HepG2 (cell line): ENCODE results near the gene KAZN. TPM values are rescaled to one million over a fixed set of nuclear protein-coding genes. Genes with fewer than 3 reads are reported as not detected.

Source experiments
- ATAC-seq: fragments of 200-7000 bp; cut with Tn5 transposase; 3 replicates; pipeline ENCODE4 v1.9.1; 2020; ENCODE audit warnings: mild to moderate bottlenecking, moderate library complexity
- BruUV-seq: library from RNA; stranded (reverse); fragments of 400-500 nt; replicated peaks from 2 replicates; lab custom pipeline; 2021; lab: Mats Ljungman, UMichigan
- CTCF ChIA-PET: fragments of 300-600 bp; formaldehyde crosslinking; extraction: SDS; loops from one replicate; lab custom pipeline; 2021; ENCODE audit warnings: low total read pairs, inconsistent platforms, low intra/inter-chr PET ratio; lab: Yijun Ruan, JAX
- POLR2A ChIA-PET: fragments of 350-600 bp; sonication (Branson Sonifier 250); formaldehyde crosslinking; loops from one replicate; lab custom pipeline; 2020; ENCODE audit warnings: antibody characterized with exemption, inconsistent platforms; lab: Yijun Ruan, JAX
- DNase-seq: peaks from one replicate; pipeline ENCODE4 v3.0.0-alpha.2; 2015; ENCODE audit warnings: low spot score
- FAIRE-seq: peaks from 3 replicates; lab custom pipeline; 2011; peaks lifted over from hg19 to GRCh38; lab: Jason Lieb, UNC
- H2AFZ ChIP-seq: one replicate; pipeline ENCODE4 v1.6.1; 2011; ENCODE audit warnings: low read length, inconsistent platforms
- H3K27ac ChIP-seq: fragments of 300-600 bp; 3 replicates; pipeline ENCODE4 v1.8.0; 2011; ENCODE audit warnings: mixed run types, mild to moderate bottlenecking, mixed read lengths, low read length, inconsistent platforms; ENCODE audit not compliant: insufficient read depth; ENCODE audit errors: extremely low read length
- H3K27me3 ChIP-seq, 2 experiments: fragments of 200-600 bp in 1 of 2; 2 replicates in 1 of 2; 3 replicates in 1 of 2; pipeline versions ENCODE4 v1.6.0 to v1.8.0; 2011; ENCODE audit warnings: low read length in 2 of 2, mild to moderate bottlenecking in 2 of 2, moderate library complexity in 2 of 2, inconsistent platforms in 1 of 2; ENCODE audit not compliant: insufficient read depth in 2 of 2, control insufficient read depth in 1 of 2
- H3K36me3 ChIP-seq, 2 experiments: fragments of 200-600 bp in 1 of 2; replicated peaks in 1 of 2; 2 replicates in 1 of 2; 3 replicates in 1 of 2; pipeline versions ENCODE4 v1.5.1 to v1.8.0; 2011; ENCODE audit warnings: low read length in 2 of 2, inconsistent platforms in 1 of 2; ENCODE audit not compliant: insufficient read depth in 2 of 2, control insufficient read depth in 1 of 2
- H3K4me1 ChIP-seq: 2 replicates; pipeline ENCODE4 v1.5.1; 2012; ENCODE audit warnings: low read length, inconsistent platforms; ENCODE audit not compliant: insufficient read depth
- H3K4me2 ChIP-seq: 2 replicates; pipeline ENCODE4 v1.6.0; 2011; ENCODE audit warnings: low read depth, low read length, inconsistent platforms
- H3K4me3 ChIP-seq, 3 experiments: fragments of 200-600 bp in 1 of 3; sonication (generic), shearing (Covaris generic) in 1 of 3; replicated peaks in 1 of 3; 2 replicates each; pipeline ENCODE4 v1.5.1; 2011 to 2016; ENCODE audit warnings: low read length in 3 of 3, inconsistent platforms in 2 of 3, low read depth in 2 of 3, mild to moderate bottlenecking in 2 of 3, control low read depth in 1 of 3, mixed read lengths in 1 of 3; ENCODE audit not compliant: insufficient read depth in 1 of 3
- H3K79me2 ChIP-seq: one replicate; pipeline ENCODE4 v1.6.1; 2011; ENCODE audit warnings: low read length, inconsistent platforms; ENCODE audit not compliant: insufficient read depth
- H3K9ac ChIP-seq: 2 replicates; pipeline ENCODE4 v1.6.0; 2011; ENCODE audit warnings: mild to moderate bottlenecking, low read depth, low read length, inconsistent platforms; ENCODE audit not compliant: insufficient read depth
- H3K9me3 ChIP-seq: 2 replicates; pipeline ENCODE4 v1.5.1; 2012; ENCODE audit warnings: mild to moderate bottlenecking, low read length
- H4K20me1 ChIP-seq: 2 replicates; pipeline ENCODE4 v1.6.0; 2011; ENCODE audit warnings: inconsistent platforms, mild to moderate bottlenecking, low read length, moderate library complexity; ENCODE audit not compliant: insufficient read depth
- ARNT ChIP-seq: fragments of 450-650 bp; IDR thresholded peaks from 2 replicates; pipeline ENCODE4 v1.6.1; 2017
- HHEX ChIP-seq: IDR thresholded peaks from 2 replicates; pipeline ENCODE4 v1.6.1; 2016; ENCODE audit warnings: control low read depth
- MBNL3 ChIP-seq: fragments of 250-450 bp; sonication (Bioruptor Pico); conservative IDR thresholded peaks from 2 replicates; pipeline ENCODE4 v1.8.0; 2022; ENCODE audit warnings: mild to moderate bottlenecking, inconsistent platforms
- TOE1 ChIP-seq: sonication (generic); formaldehyde crosslinking; IDR thresholded peaks from 2 replicates; pipeline ENCODE4 v1.4.0; 2020; ENCODE audit warnings: mild to moderate bottlenecking, missing genetic modification reagents
- XRCC5 ChIP-seq: fragments of 200-400 bp; formaldehyde crosslinking; optimal IDR thresholded peaks from 2 replicates; pipeline ENCODE3; 2017; ENCODE audit warnings: mild to moderate bottlenecking, low read length
- ZBTB21 ChIP-seq: sonication (generic); formaldehyde crosslinking; IDR thresholded peaks from 2 replicates; pipeline ENCODE4 v1.4.0; 2020; ENCODE audit warnings: missing genetic modification reagents
- ZNF382 ChIP-seq: sonication (generic); formaldehyde crosslinking; IDR thresholded peaks from 2 replicates; pipeline ENCODE4 v1.5.0; 2020; ENCODE audit warnings: missing genetic modification reagents, mild to moderate bottlenecking, borderline replicate concordance
- WGBS: methylation state at CpG from one replicate; pipeline ENCODE4 v1.1.6; 2017; ENCODE audit warnings: low lambda C conversion rate; 5-methylcytosine and 5-hydroxymethylcytosine counted together
- in situ Hi-C: cut with HindIII; loops from 2 replicates; pipeline ENCODE4 v1.10.0; 2017; ENCODE audit warnings: low pct_unique_long_range_greater_than_20kb; ENCODE audit not compliant: extremely low pct_ligation_motif_present
- intact Hi-C: fragments of 100-400 bp; cut with micrococcal nuclease; formaldehyde crosslinking; loops from one replicate; pipeline ENCODE4 v1.10.0; 2022; ENCODE audit not compliant: unreplicated experiment
- polyA plus RNA-seq, 8 experiments: library from polyadenylated mRNA; depleted of rRNA in 3 of 8; stranded (reverse) in 7 of 8; unstranded in 1 of 8; fragments of >200 nt; fragmentation: Illumina TruSeq in 4 of 8; extraction: Trizol in 4 of 8; gene quantifications; 2 replicates each; pipeline versions ENCODE4 v1.2.1 to v1.2.3, GENCODE V29; 2011 to 2016; ENCODE audit warnings: low read depth in 4 of 8, missing spikeins in 1 of 8, mixed read lengths in 1 of 8; ENCODE audit not compliant: insufficient read depth in 1 of 8
- total RNA-seq, 5 experiments: library from RNA; depleted of rRNA; stranded (reverse); fragments of >200 nt; fragmentation: Illumina TruSeq; extraction: Trizol; gene quantifications; 2 replicates each; pipeline ENCODE4 v1.2.3, GENCODE V29; 2016; ENCODE audit warnings: low read depth in 1 of 5

The KAZN gene
- total and polyA plus RNA-seq, 2 of the 13 experiments (the other 11 are each of a cell fraction or from before 2014, with no cell fraction given), result 10.4 to 13.5 TPM

DNA sequence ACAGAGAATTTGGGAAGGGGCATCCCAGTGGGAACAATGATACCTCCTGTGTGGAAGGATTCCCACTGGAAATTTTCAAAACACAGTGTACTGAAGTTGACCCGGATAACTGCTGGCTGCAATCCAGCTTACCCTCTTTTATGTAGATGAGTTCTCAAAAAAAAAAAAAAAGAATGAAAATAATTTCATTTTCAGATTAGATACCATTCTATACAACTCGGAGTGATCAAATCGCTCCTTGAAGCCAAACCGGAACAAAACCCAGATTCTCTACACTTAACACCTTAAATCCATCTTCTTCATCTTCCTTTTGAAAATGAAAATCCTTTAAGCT is 69.1 kb downstream of the KAZN start:
- no peak overlapping the region for H3K4me3 ChIP-seq
- no peaks in the 10 kb centered on the region for H3K4me1 ChIP-seq
- CTCF ChIA-PET, result no interaction called here
- in situ Hi-C loops (no loop called here), intact Hi-C loops (no loop called here)
- no peak overlapping the region for H2AFZ ChIP-seq
- H3K79me2 ChIP-seq, result no peaks in the 10 kb centered on the region
- H3K9me3 ChIP-seq, result no peaks in the 10 kb centered on the region
- TF ChIP-seq ZNF382 (no peak), ARNT (no peak), ZBTB21 (CRISPR knock-in tag) (no peak)
- H4K20me1 ChIP-seq, result no peaks in the 10 kb centered on the region
- no peaks in the 10 kb centered on the region for H3K36me3 ChIP-seq
- ATAC-seq, result no peak
- H3K9ac ChIP-seq, result no peak overlapping the region
- no peak for DNase-seq
- no peak overlapping the region for H3K27ac ChIP-seq
- H3K27me3 ChIP-seq, result peaks cover 1 to 47% of the 10 kb centered on the region in 2 experiments; a peak in 3 of 5 replicates
- no TSS peak for BruUV-seq
- no peak overlapping the region for H3K4me2 ChIP-seq
- POLR2A ChIA-PET, result no interaction called here
- no peak for FAIRE-seq
- 35% methylated on average over 4 of the region's 4 CpGs for WGBS

DNA sequence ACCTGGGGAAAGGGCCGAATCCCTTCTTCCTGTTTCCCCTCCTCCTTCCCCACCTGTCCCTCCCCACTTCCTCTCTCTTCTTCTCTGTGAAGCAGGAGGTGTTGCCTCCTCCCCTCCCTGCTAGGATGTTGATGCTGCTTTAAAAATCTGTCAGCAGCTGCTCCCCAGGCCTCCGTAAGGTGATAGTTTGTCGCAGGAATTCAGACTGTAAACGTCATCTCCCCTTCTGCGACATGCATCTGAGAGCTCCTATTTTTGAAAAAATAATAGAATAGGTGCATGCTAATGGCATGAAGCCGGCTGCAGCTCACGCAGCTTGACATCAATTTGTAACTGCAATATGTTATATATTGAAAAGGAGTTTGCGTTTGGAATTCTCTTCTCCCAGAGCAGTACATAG is 70.1 kb downstream of the KAZN start:
- Histone ChIP-seq H3K27me3 (peaks cover 1 to 50% of the 10 kb centered on the region in 2 experiments; a peak in 3 of 5 replicates), H3K27ac (no peak overlapping the region), H3K9me3 (no peaks in the 10 kb centered on the region), H2AFZ (no peak overlapping the region), H3K4me2 (no peak overlapping the region), H3K9ac (no peak overlapping the region), H3K36me3 (no peaks in the 10 kb centered on the region), H3K79me2 (no peaks in the 10 kb centered on the region), H4K20me1 (no peaks in the 10 kb centered on the region), H3K4me1 (no peaks in the 10 kb centered on the region), H3K4me3 (no peak overlapping the region)
- ChIA-PET CTCF (no interaction called here), POLR2A (no interaction called here)
- 25% methylated on average over 8 of the region's 8 CpGs for WGBS
- intact Hi-C loops, result no loop called here
- no peak for DNase-seq
- no TSS peak for BruUV-seq
- in situ Hi-C loops, result no loop called here
- FAIRE-seq, result no peak
- TF ChIP-seq MBNL3 (no peak), TOE1 (no peak), XRCC5 (no peak), HHEX (CRISPR knock-in tag) (no peak)
- no peak for ATAC-seq
